ENCODE results near the gene PRPF6. TPM values are rescaled to one million over a fixed set of nuclear protein-coding genes. Genes with fewer than 3 reads are reported as not detected.
A peak's percentile ranks its signal among the peaks of the same experiment; 100 is the strongest.

Gene PRPF6
- total and polyA plus RNA-seq, 2 of the 13 experiments (the other 11 are each of a cell fraction or from before 2014, with no cell fraction given): 63.7 to 101 TPM

GRCh38 chr20:64082126-64082731 is 101.3 kb downstream of the PRPF6 start (continued):
- no peak for TF ChIP-seq NFE2L2 (IDR thresholded peaks at IDR 0.05; ENCODE audit: low read length)
- no peak for TF ChIP-seq ZNF720 (CRISPR knock-in tag; IDR thresholded peaks at IDR 0.05)
- no peak for TF ChIP-seq ZNF598 (CRISPR knock-in tag; IDR thresholded peaks at IDR 0.05; ENCODE audit: borderline replicate concordance)
- TF ChIP-seq PCBP1 (IDR thresholded peaks at IDR 0.05; ENCODE audit: borderline replicate concordance, low read depth, low read length): no peak
- TF ChIP-seq, protein P1, sequence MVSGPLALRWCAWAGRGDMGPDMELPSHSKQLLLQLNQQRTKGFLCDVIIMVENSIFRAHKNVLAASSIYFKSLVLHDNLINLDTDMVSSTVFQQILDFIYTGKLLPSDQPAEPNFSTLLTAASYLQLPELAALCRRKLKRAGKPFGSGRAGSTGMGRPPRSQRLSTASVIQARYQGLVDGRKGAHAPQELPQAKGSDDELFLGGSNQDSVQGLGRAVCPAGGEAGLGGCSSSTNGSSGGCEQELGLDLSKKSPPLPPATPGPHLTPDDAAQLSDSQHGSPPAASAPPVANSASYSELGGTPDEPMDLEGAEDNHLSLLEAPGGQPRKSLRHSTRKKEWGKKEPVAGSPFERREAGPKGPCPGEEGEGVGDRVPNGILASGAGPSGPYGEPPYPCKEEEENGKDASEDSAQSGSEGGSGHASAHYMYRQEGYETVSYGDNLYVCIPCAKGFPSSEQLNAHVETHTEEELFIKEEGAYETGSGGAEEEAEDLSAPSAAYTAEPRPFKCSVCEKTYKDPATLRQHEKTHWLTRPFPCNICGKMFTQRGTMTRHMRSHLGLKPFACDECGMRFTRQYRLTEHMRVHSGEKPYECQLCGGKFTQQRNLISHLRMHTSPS (CRISPR knock-in tag; IDR thresholded peaks at IDR 0.05; ENCODE audit: low read depth): 0 out of 2 replicates have a peak, but pooled peaks have one; percentile 37
- TF ChIP-seq, protein P2, sequence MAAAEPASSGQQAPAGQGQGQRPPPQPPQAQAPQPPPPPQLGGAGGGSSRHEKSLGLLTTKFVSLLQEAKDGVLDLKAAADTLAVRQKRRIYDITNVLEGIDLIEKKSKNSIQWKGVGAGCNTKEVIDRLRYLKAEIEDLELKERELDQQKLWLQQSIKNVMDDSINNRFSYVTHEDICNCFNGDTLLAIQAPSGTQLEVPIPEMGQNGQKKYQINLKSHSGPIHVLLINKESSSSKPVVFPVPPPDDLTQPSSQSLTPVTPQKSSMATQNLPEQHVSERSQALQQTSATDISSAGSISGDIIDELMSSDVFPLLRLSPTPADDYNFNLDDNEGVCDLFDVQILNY (CRISPR knock-in tag; conservative IDR thresholded peaks at IDR 0.05): no peak
- TF ChIP-seq HMG20B (CRISPR knock-in tag; conservative IDR thresholded peaks at IDR 0.05): peak; percentile 69; the same call in 1 of the 2 replicates
- no peak for TF ChIP-seq ZNF773 (CRISPR knock-in tag; IDR thresholded peaks at IDR 0.05; ENCODE audit: borderline replicate concordance)
- no peak for TF ChIP-seq ZNF446 (CRISPR knock-in tag; IDR thresholded peaks at IDR 0.05)
- 0 out of 2 replicates have a peak, but pooled peaks have one; percentile 61 for TF ChIP-seq NCOA2 (CRISPR knock-in tag; IDR thresholded peaks at IDR 0.05)
- peak; percentile 60; the same call in 1 of the 2 replicates for TF ChIP-seq MLX (CRISPR knock-in tag; IDR thresholded peaks at IDR 0.05)
- TF ChIP-seq HNF4G (IDR thresholded peaks at IDR 0.05; ENCODE audit: borderline replicate concordance, low read depth, low read length): no peak
- no peak for TF ChIP-seq HNF4G (CRISPR knock-in tag; IDR thresholded peaks at IDR 0.05; ENCODE audit: borderline replicate concordance, low read depth)
- TF ChIP-seq SNAI1 (CRISPR knock-in tag; IDR thresholded peaks at IDR 0.05; ENCODE audit: borderline replicate concordance): no peak
- peak; percentile 82 for TF ChIP-seq RXRA (CRISPR knock-in tag; IDR thresholded peaks at IDR 0.05)
- TF ChIP-seq MAFG (CRISPR knock-in tag; IDR thresholded peaks at IDR 0.05): no peak
- no peak for TF ChIP-seq CENPX (CRISPR knock-in tag; IDR thresholded peaks at IDR 0.05)
- no peak; the same call in 1 of the 2 replicates for TF ChIP-seq TARDBP (CRISPR knock-in tag; IDR thresholded peaks at IDR 0.05)
- TF ChIP-seq ATF3 (CRISPR knock-in tag; IDR thresholded peaks at IDR 0.05): no peak
- 0 out of 2 replicates have a peak, but pooled peaks have one; percentile 39 for TF ChIP-seq HDAC2 (CRISPR knock-in tag; IDR thresholded peaks at IDR 0.05)
- TF ChIP-seq, protein P3, sequence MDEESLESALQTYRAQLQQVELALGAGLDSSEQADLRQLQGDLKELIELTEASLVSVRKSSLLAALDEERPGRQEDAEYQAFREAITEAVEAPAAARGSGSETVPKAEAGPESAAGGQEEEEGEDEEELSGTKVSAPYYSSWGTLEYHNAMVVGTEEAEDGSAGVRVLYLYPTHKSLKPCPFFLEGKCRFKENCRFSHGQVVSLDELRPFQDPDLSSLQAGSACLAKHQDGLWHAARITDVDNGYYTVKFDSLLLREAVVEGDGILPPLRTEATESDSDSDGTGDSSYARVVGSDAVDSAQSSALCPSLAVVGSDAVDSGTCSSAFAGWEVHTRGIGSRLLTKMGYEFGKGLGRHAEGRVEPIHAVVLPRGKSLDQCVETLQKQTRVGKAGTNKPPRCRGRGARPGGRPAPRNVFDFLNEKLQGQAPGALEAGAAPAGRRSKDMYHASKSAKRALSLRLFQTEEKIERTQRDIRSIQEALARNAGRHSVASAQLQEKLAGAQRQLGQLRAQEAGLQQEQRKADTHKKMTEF (CRISPR knock-in tag; IDR thresholded peaks at IDR 0.05): peak; percentile 25; the same call in 1 of the 2 replicates
- TF ChIP-seq ZNF12 (CRISPR knock-in tag; IDR thresholded peaks at IDR 0.05): no peak
- TF ChIP-seq SIN3A (IDR thresholded peaks at IDR 0.05; ENCODE audit: borderline replicate concordance, low read depth, low read length): no peak
- TF ChIP-seq ZNF878 (CRISPR knock-in tag; IDR thresholded peaks at IDR 0.05): no peak
- no peak for TF ChIP-seq ZNF180 (CRISPR knock-in tag; IDR thresholded peaks at IDR 0.05; ENCODE audit: borderline replicate concordance, low read depth)

Measured in HepG2 (cell line).